Activated CD4-positive, alpha-beta T cell treated with anti-CD3 and anti-CD28 coated beads, Interleukin-2, amount 50 U/mL, for 48 hours (primary cell): ENCODE measurements around the gene ACTL10.

Experiments used
- DNase-seq, 2 experiments: peaks; one replicate each; pipeline ENCODE4 v3.0.0-alpha.2; 2020

Gene ACTL10

DNA sequence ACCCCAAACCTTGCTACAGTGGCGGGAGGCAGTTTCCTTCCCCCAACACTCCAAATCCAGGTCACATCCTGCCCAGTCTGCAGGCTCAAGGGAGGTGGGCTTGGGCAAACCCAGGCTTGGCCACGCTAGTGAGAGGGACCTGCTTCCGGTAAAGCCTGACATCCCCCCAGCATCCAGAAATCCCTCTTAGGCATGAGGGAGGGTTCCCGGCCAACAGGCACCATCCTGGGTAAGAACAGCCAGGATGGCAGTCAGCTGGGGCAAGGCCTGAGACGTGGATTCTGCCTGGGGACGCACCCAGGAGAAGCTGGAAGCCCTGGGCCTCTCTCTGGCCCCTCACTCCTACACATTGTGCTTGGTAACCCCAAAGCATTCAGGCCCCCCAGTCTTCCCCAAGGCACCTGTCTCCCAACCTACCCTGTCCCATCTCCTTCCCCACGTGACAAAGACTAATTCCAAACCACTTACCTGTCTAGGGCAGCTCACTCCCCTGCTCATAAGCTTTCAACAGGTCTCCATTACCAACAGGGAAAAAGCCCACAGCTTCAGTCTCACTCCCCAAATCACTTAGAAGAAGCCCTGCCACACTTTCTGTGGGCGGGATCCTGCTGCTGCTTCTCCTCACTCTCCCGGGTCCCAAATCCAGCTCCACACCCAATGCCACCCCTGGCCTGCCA, 2.5 kb upstream of the ACTL10 start:
- no peak for DNase-seq

DNA sequence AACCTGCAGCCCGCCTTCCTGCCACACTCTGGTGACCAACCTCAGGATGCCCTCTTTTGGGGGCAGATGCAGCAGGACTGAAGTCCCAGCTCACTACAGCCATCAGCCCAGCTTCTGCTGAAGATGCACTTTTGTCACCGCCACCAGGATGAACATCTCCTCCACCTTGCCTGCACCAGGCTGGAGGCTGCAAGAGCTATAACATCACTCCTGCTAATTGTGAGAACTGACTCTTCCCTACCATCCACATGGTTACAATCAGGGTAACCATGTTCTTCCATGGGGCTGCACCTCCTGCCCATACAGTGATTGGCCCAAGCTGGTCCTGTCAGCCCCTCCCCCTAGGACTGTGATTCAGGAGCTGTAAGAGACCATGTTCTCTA, 2.0 kb upstream of the ACTL10 start:
- DNase-seq: no peak

DNA sequence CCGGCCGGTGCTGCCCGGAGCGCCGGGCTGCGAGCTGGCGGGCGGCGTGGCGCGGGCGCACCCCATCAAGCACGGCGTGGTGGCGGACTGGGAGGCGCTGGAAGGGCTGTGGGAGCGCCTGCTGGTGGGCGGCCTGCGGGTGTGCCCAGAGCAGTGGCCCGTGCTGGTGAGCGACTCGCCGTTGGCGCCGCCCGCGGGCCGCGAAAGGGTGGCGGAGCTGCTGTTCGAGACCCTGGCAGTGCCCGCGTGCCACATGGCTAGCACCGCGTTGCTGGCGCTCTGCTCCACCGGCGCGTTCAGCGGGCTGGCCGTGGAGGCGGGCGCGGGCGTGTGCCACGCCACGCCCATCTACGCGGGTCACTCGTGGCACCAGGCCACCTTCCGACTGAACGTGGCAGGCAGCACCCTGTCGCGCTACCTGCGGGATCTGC, 517 bp downstream of the ACTL10 start:
- DNase-seq: peak; percentile 53 to 62

DNA sequence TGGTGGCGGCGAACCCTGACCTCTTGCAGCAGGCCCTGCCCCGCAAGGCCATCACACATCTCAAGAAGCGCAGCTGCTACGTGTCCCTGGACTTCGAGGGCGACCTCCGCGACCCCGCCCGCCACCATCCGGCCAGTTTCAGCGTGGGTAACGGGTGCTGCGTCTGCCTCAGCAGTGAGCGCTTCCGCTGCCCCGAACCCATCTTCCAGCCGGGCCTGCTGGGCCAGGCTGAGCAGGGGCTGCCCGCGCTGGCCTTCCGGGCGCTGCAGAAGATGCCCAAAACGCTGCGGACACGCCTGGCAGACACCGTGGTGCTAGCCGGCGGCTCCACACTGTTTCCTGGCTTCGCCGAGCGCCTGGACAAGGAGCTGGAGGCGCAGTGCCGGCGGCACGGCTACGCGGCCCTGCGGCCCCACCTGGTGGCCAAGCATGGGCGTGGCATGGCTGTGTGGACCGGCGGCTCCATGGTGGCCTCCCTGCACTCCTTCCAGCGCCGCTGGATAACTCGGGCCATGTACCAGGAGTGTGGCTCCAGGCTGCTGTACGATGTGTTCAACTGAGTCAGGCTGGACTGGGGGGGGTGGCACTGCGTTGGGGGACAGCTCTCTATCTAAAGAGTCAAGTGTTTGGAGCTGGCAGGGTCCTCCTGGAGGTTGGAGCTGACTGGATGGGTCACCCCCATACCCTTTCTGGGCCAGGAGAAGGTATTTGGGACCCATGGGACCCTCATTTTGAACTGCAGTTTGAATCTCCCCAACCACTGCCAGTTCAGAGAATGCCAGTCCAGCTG, 1.1 kb downstream of the ACTL10 start:
- DNase-seq: peak; percentile 80 to 84

- DNase-seq: no peak
Observed at GRCh38 chr20:33668466-33669155, 1.9 kb downstream of the ACTL10 start.

DNA sequence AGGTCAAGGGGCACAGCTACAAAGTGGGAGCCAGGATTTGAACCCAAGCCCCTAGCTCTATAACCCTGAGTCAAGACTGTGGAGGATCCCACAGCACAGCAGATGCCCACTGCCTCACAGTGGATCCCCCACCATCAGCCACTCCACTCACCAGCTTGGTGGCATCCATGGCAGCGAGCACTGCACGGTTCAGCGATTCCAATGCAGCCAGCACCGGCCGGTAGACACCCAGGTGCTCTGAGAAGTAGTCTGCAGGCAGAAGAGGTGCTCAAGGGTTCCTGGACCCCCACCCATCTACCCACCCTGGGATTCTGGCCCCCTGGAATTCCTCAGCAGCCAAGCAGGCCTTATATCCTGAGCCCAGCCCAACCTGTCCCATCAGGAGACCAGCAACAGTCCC, 2.5 kb downstream of the ACTL10 start:
- no peak for DNase-seq

DNA sequence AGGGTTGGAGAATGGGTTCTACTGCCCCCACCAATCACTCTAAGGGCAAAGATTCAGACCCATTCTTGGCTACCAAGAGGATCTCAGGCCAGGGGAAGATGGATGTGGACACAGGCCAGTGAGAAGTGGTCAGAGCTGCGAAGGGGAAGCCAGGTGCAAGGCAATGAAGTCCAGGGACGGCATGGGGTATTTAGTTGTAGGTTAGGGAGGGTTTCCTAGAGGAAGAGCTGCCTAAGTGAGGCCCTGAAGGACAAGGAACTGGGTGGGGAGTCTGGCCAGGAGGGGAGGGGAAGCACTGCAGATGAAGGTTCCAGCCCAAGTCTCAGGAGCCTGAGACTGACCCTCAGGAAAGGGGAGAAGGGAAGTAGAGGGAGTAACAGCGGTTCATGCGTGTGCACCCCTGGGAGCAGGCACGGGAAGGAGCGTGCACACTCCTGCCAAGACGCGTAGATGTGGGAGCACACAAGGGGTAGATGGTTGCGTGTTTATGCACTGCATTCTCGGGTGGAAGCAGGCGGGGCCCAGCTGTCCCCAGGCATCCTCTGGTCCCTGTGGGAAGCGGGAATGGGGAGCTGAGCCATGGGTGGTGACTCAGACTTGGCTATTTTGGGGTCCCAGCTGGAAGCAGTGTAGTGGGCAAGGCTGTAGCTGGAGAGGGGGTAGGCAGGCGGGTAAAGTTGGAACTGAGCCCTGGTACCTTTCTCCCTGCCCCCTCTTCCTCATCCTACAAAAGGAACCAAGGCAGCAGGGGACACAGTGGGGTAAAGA, 3.3 kb downstream of the ACTL10 start:
- no peak for DNase-seq

GRCh38 chr20:33670715-33671499, 4.2 kb downstream of the ACTL10 start:
- no peak for DNase-seq

DNA sequence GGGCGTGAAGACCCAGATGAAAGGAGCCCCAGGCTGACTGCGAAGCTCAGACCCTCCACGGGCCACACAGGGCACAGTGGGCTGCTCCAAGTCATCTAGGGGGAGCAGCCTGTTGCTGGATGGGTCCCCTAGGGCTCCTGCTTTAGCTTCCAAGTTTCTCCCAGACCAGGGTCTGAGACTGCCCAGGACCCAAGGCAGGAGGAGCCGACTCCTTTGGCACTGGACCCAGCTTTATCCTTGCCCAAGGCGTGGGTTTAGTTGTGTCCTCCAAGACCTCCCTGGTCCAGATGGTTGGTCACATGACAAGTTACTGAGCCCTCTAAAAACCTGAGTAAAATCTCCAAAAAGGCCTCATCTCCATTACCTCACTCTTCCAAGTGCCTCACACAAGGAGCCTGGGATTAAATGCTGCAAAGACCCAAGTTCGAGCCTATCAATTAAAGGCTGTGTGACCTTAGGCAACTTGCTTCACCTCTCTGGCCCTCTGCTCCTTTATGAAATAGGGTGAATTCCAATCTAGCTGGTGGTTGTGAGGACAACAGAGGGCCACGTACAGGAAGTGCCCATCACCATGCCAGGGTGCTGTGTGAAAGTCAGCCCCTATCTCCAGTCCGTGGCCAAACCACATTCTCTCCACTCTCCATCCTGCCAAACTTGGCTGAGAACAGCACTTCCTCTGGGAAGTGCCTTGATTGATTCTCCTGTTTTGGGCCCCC, 5.0 kb downstream of the ACTL10 start:
- DNase-seq: no peak

GRCh38 chr20:33672426-33673113, 5.8 kb downstream of the ACTL10 start:
- DNase-seq: no peak

DNA sequence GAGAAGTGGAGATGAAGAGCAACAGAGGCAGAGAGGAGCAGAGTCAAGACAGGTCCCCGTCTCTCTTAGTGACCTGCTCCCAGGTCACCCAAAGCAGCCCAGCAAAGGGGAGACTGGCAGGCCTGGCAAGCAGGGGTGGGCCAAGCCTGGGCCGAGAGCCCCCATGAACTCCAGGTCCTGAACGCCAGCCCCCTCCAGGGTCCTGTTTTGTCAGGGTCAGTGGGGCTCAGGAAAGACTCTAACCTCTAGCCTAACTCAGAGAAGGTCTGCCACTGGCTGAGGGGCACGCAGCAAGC, 6.3 kb downstream of the ACTL10 start:
- DNase-seq: no peak

GRCh38 chr20:33673410-33674293, 6.9 kb downstream of the ACTL10 start:
- DNase-seq: no peak

DNA sequence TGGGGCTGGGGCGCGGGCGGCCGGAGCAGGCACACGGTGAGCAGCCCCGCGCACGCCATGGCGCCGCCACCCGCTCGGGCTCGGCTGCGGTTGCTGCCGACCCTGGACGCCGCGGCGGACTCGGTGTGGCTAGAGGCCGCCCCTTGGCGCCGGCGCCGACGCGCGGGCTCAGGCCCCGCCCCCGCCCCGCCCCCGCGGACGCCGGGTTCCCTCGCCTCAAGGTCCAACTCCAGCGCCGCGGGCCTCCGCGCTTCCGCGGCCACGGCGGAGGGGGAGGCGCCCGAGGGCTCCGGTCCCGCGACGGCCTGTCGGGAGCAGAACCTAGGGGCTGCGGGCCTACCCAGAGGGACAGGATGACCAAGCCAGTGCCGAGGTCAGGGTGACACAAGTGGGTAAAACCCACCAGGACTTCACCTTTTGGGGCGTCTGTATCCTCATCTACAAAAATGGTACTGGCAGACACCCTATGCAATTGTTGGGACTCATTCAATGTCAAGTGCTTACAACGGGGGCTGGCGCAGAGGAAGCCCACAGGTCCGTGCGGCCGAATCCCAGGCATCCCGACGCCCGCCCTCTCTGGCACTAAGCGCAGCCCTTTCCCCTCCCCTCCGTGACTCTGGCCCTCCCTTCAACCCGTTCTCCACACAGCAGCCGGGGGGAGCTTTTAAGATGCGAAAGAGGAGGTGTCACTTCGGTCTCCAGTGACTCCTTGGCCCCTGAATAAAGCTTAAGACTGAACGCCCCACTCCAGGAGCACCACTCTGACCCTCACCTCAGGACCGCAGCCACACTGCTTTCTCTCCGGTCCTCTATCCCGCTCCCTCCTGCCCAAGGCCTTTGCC, 7.8 kb downstream of the ACTL10 start, which contains the start of gene NECAB3:
Gene NECAB3, minus strand, starts transcription at position 135 of the 842 bp plus-strand sequence. Its CDS starts 76 bp downstream, at position 59.
- peak; percentile 69 to 75 for DNase-seq

DNA sequence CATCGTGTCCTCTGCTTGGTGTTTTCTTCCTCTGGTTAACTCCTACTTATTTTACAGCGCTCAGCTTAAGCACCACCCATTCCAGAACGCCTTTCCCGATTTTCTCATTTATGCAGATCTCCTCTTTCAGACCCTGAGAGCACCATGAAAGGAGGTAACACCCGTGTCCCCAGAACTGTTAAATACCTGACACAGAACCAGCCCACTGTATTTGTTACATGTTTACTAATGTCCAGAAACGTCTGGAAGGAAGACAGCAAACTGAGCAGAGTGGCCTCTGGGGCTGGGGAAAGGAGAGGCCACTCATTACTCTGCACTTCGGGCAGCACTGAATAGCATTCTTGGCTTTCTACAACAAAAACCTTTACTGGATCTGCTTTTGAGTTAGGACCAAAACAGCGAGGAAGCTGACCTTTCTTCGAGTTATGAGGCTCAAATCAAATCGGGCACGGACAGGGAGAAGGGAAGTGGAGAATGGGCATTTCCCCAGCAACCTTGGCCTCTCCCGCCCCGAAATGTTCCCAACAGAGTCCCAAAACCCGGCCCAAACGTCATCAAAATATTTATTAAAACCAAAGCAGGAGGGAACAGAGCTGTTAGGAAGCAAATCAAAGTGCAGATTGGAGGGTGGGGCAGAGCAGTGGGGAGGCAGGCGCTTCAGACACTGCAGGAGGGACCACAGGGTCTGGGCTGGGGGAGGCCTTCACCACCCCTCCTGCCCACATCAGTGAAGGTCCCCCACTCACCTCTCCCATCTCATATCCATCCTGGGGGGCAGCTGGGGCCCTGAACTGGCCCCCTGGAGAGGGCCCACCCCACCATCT, 8.6 kb downstream of the ACTL10 start:
- no peak for DNase-seq

DNA sequence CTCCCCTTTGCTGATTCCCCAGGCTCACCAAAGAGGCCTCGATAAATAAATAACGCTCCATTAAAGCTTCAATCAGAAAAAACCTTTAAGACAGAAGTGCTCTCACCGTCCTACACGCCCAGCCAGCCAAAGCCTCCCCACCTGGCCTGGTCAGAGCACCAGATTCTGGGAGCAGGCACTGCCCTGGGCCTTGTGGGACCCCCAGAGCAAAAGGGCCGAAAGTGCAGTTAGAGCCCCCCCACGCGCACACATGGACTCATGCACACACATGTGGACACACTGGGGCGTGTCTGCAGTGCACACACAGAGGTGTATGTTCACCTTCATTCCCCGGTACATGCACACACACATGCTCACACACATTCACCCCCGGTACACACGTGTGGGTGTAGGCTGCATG, 9.4 kb downstream of the ACTL10 start:
- no peak for DNase-seq

DNA sequence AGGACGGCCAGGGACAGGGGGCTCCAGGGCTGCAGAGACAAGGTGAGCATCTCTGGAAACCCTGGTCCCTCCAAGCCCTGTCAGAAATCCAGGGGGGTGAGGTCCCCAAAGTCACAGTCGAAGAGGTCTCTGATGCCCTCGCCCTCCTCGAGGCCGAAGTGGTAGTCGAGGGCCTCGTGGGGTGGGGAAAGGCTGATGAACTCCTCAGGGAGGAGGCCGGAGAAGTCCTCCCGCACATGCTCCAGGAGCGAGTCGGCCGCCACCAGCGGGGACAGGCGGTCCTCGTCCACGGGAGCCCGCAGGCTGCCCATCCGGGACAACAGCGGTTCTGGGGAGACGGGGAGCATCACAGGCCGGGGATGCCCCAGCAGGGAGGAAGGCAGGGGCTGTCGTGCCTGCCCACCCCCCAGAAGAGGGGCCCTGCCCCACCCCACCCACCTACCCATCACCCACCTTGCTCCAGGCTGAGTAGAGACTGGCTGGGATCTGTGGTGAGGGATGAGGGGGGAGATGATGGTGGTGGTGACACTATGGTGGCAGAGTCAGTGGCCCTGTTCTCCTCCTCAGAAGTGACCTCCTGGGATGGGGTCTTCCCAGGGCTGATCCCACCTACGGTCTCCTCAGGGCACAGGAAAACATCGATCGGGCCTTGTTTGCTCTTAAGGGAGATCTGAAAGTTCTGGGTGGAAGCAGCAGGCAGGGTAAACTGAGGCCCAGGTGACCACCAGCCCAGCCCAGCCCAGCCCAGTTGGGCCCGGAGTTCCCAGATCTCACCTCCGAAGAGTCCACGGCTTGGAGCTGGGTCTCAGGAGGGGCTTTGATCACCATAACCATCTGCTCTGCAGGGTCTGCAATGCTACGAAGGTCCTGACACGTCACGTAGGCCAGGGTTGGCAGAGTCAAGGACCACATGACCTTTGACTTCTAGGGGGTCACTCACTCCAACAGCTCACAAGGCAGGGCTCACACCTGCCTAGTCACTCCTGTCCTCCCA, 10.2 kb downstream of the ACTL10 start:
- DNase-seq: no peak
